OCI-LY1 (cell line): ENCODE results near the gene PPP2R3B.

Source experiments
- H2AFZ ChIP-seq: fragments of 200-600 bp; sonication (generic), shearing (Covaris generic); 2 replicates; pipeline ENCODE4 v1.6.0; 2014; ENCODE audit warnings: antibody characterized with exemption, mild to moderate bottlenecking, low read length
- H3F3A ChIP-seq: fragments of 200-600 bp; sonication (generic), shearing (Covaris generic); 2 replicates; pipeline ENCODE4 v1.6.0; 2014; ENCODE audit warnings: mild to moderate bottlenecking, antibody characterized with exemption, low read length, moderate library complexity; ENCODE audit not compliant: insufficient read depth
- H3K27ac ChIP-seq: fragments of 200-600 bp; sonication (generic); 2 replicates; pipeline ENCODE4 v1.5.1; 2014; ENCODE audit warnings: low read length, mixed run types, mild to moderate bottlenecking, low read depth; ENCODE audit not compliant: poor library complexity, severe bottlenecking
- H3K27me3 ChIP-seq: fragments of 200-600 bp; sonication (generic); 2 replicates; pipeline ENCODE4 v1.6.0; 2014; ENCODE audit warnings: antibody characterized with exemption, mild to moderate bottlenecking, low read length, moderate library complexity; ENCODE audit not compliant: insufficient read depth
- H3K36me3 ChIP-seq: fragments of 200-600 bp; sonication (generic); 2 replicates; pipeline ENCODE4 v1.6.1; 2014; ENCODE audit warnings: mild to moderate bottlenecking, antibody characterized with exemption, low read length, moderate library complexity, mixed read lengths; ENCODE audit not compliant: insufficient read depth
- H3K4me1 ChIP-seq: fragments of 200-600 bp; sonication (generic); 2 replicates; pipeline ENCODE4 v1.5.1; 2014; ENCODE audit warnings: mild to moderate bottlenecking, low read length, moderate library complexity; ENCODE audit not compliant: insufficient read depth, severe bottlenecking
- H3K4me2 ChIP-seq: fragments of 200-600 bp; sonication (generic), shearing (Covaris generic); 2 replicates; pipeline ENCODE4 v1.6.1; 2014; ENCODE audit warnings: low read length
- H3K4me3 ChIP-seq: fragments of 200-600 bp; sonication (generic); 2 replicates; pipeline ENCODE4 v1.5.1; 2014; ENCODE audit warnings: low read length, low read depth, mild to moderate bottlenecking, mixed read lengths; ENCODE audit not compliant: poor library complexity, severe bottlenecking
- H3K79me2 ChIP-seq: fragments of 200-600 bp; shearing (Covaris generic); 2 replicates; pipeline ENCODE4 v1.6.1; 2016; ENCODE audit warnings: mixed run types, low read length, mixed read lengths; ENCODE audit not compliant: insufficient read depth
- H3K9ac ChIP-seq: fragments of 200-600 bp; sonication (generic), shearing (Covaris generic); 2 replicates; pipeline ENCODE4 v1.6.1; 2014; ENCODE audit warnings: mild to moderate bottlenecking, low read length, mixed read lengths
- H3K9me2 ChIP-seq: fragments of 200-600 bp; sonication (generic), shearing (Covaris generic); 2 replicates; pipeline ENCODE4 v1.6.1; 2014; ENCODE audit warnings: low read depth, mild to moderate bottlenecking, low read length, mixed read lengths
- H3K9me3 ChIP-seq: fragments of 200-600 bp; shearing (Covaris generic); 2 replicates; pipeline ENCODE4 v1.6.1; 2014; ENCODE audit warnings: low read length, mixed read lengths
- H4K20me1 ChIP-seq: fragments of 200-600 bp; sonication (generic), shearing (Covaris generic); 2 replicates; pipeline ENCODE4 v1.6.0; 2016; ENCODE audit warnings: mild to moderate bottlenecking, low read length; ENCODE audit not compliant: insufficient read depth
- CTCF ChIP-seq: fragments of 200-600 bp; sonication (generic), shearing (Covaris generic); IDR thresholded peaks from 2 replicates; pipeline ENCODE4 v1.5.1; 2017; ENCODE audit warnings: mild to moderate bottlenecking, antibody characterized with exemption, low read length, moderate library complexity, mixed read lengths
- EZH2 ChIP-seq: fragments of 200-600 bp; sonication (generic), shearing (Covaris generic); IDR thresholded peaks from 2 replicates; pipeline ENCODE4 v1.8.0; 2017; ENCODE audit warnings: borderline replicate concordance, mixed run types, mild to moderate bottlenecking, antibody characterized with exemption, low read length, moderate library complexity, mixed read lengths

The PPP2R3B gene

GRCh38 chrX:344371-344901, 42.3 kb downstream of the PPP2R3B start:
- no peaks in the 10 kb centered on the region for H3K4me1 ChIP-seq
- no peak overlapping the region for H3K9ac ChIP-seq
- H2AFZ ChIP-seq, result no peak overlapping the region
- H3K36me3 ChIP-seq, result peaks cover 70% of the 10 kb centered on the region
- no peaks in the 10 kb centered on the region for H3K27me3 ChIP-seq
- TF ChIP-seq EZH2 (no peak), CTCF (no peak)
- no peak overlapping the region for H3K4me2 ChIP-seq
- H3K4me3 ChIP-seq, result no peak overlapping the region
- H3F3A ChIP-seq, result no peaks in the 10 kb centered on the region
- H3K9me2 ChIP-seq, result no peaks in the 10 kb centered on the region
- no peak overlapping the region for H3K27ac ChIP-seq
- 0 out of 2 replicates have a peak, but pooled peaks cover 5% of the 10 kb centered on the region for H3K79me2 ChIP-seq
- no peaks in the 10 kb centered on the region for H4K20me1 ChIP-seq
- no peaks in the 10 kb centered on the region for H3K9me3 ChIP-seq

- H3K9ac ChIP-seq, result no peak overlapping the region
- no peaks in the 10 kb centered on the region for H3K4me1 ChIP-seq
- TF ChIP-seq CTCF, result no peak
- TF ChIP-seq EZH2, result no peak
- no peak overlapping the region for H2AFZ ChIP-seq
- peaks cover 67% of the 10 kb centered on the region for H3K36me3 ChIP-seq
- H3K79me2 ChIP-seq, result no peaks in the 10 kb centered on the region
- H3F3A ChIP-seq, result no peaks in the 10 kb centered on the region
- no peak overlapping the region for H3K27ac ChIP-seq
- no peaks in the 10 kb centered on the region for H4K20me1 ChIP-seq
- no peak overlapping the region for H3K4me3 ChIP-seq
- no peaks in the 10 kb centered on the region for H3K9me2 ChIP-seq
- H3K9me3 ChIP-seq, result no peaks in the 10 kb centered on the region
- no peaks in the 10 kb centered on the region for H3K27me3 ChIP-seq
- H3K4me2 ChIP-seq, result no peak overlapping the region
Observed at GRCh38 chrX:341541-342101, 45.1 kb downstream of the PPP2R3B start.

- TF ChIP-seq CTCF, result no peak
- TF ChIP-seq EZH2, result no peak
- no peaks in the 10 kb centered on the region for H3K9me3 ChIP-seq
- H3K27ac ChIP-seq, result no peak overlapping the region
- H3K4me2 ChIP-seq, result no peak overlapping the region
- no peaks in the 10 kb centered on the region for H3K9me2 ChIP-seq
- H3K4me1 ChIP-seq, result no peaks in the 10 kb centered on the region
- H3K27me3 ChIP-seq, result no peaks in the 10 kb centered on the region
- no peaks in the 10 kb centered on the region for H3K79me2 ChIP-seq
- peaks cover 69% of the 10 kb centered on the region for H3K36me3 ChIP-seq
- H3F3A ChIP-seq, result no peaks in the 10 kb centered on the region
- no peaks in the 10 kb centered on the region for H4K20me1 ChIP-seq
- H3K9ac ChIP-seq, result no peak overlapping the region
- H3K4me3 ChIP-seq, result no peak overlapping the region
- no peak overlapping the region for H2AFZ ChIP-seq
Observed at GRCh38 chrX:340641-341423, 45.9 kb downstream of the PPP2R3B start.
